Measurements from ENCODE around the gene HS2ST1.

The HS2ST1 gene

DNA sequence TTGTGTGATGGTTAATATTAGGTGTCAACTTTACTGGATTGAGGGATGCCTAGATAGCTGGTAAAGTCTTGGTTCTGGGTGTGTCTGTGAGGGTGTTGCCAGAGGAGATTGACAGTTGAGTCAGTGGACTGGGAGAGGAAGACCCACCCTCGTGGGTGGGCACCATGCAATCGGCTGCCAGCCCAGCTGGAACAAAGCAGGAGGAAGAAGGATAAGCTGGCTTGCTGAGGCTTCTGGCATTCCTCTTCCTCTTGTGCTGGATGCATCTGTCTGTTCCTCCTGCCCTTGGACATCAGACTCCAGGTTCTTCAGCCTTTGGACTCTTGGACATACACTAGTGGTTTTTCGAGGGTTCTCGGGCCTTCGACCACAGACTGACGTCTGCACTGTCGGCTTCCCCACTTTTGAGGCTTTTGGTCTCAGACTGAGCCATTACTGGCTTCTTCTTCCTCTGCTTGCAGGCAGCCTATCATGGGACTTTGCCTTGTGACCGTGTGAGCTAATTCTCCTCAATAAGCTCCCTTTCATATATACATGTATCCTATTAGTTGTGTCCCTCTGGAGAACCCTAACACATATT, 230.0 kb downstream of the HS2ST1 start:
- DNase-seq = no peak

DNA sequence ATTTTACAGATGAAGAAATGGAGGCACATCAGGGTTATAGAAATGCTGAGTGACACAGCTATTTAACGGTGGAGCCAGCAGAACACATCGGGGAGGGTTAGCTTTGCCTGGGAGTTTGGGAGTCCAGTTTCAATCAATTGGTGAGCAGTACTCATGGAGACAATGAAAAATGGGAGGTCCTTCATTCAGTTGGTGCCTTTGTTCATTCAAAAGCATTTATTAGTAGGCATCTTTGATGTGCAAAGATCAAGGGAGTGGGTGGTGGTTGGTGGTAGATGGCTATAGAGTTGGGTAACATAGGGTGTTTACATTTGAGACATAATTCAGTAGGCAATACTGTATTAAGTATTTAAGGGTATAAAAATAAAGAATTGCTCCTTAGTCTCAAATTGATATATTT, 230.5 kb downstream of the HS2ST1 start:
- no peak for DNase-seq

DNA sequence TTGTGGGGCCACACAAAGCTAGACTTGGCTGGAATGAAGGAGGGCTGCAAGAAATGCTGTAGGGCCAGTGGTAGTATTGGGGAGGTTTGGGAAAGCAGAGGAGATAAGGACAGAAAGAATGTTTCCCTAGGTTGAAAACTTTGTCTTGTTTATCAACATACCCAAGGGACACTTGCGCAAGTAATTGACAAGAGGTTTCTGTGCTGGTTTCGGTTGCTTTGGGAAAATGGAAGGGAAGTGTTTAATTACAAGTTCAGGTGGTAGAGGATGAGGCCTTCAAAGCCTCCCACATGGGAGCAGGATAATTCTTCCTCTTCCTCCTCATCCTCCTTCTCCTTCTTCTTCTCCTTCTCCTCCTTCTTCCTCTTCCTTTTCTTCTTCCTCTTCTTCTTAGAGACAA, 232.1 kb downstream of the HS2ST1 start:
- no peak for DNase-seq

DNA sequence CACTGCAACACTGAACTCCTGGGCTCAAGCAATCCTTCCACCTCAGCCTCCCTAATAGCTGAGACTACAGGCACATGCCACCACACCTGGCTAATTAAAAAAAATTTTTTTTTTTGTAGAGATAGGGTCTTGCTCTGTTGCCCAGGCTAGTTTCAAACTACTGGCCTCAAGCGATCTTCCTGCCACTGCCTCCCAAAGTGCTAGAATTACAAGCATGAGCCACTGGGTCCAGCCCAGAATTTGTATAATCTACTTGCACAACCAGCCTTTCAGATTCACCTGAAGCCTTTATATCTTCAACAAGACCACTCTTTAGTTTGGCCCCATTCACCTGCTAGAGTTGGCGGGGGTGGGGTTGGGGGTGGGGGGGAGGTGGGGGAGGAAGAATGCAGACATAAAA, 232.6 kb downstream of the HS2ST1 start:
- no peak for DNase-seq

DNA sequence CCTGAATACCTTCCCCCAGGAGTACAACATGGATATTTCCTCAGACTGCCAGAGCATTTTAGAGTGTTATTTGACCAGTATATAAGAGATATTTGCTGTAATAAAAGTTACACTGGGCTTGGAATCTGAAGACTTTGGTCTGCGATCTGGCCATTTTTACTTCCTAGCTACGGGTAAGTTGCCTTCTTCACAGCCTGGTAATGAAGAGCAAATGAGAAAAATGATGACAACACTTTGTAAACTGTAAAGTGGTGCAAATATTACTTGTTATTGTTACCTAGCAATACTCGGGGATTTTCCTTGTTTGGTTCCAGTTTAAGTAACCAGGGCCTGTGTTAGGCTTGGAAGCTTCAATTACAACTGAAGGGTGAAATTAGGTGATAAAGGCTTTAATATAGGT, 233.4 kb downstream of the HS2ST1 start:
- no peak for DNase-seq

DNA sequence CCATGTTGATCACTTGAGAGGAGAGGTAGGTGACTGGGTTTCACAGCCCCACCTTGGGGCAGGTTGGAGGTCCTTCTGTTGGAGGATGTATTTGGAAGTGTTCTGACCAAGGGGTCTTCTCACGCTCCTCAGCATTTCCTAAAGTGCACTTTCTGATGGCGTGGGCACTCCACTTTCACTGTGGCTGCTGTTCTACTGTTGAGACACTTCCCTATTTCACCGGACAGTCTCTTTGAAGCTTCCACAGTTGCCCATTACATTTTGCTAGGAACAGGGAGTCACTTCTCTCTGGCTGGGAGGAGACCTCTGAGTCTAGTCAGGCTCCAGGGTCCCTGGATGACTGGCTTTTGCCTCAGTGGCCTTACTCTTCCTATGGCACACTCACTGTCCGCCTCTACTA, 234.2 kb downstream of the HS2ST1 start:
- DNase-seq = no peak

DNA sequence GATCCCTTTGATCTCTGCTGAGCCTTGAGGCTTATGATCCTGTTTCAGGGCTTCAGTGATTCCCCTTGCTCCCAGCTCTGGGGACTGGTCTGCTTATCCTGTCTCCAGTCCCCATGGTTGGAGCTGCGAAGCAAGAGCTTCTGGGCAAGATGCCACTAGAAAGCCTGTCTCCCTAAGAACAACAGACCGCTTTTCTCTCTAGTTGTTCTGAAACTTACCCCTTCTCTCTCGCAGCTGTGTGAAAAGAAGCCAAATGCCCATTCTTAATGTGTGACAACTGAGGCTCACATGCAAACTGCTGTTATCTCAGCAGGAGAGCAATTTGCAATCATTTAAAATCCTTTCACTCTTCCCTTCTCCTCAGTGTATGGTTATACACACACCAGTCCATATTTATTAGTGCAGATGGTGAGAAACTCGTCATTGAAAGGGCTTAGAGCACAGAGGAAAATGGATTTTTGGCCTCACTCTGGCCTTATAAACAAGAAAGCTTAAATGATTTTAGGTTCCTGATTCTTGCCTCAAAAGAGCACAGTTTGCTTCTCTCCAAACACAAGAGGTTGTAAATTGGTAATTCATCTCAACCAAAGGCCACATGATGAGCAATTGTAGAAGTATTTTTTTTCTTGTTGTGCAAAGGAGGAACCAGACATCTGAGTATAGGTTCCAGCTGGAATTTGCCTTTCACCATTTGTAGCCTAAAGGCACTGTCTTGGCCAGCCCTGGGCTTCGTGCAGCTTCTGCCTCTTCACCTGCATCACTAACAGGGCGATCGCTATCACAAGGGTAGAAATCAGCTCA, 235.0 kb downstream of the HS2ST1 start:
- no peak for DNase-seq

DNA sequence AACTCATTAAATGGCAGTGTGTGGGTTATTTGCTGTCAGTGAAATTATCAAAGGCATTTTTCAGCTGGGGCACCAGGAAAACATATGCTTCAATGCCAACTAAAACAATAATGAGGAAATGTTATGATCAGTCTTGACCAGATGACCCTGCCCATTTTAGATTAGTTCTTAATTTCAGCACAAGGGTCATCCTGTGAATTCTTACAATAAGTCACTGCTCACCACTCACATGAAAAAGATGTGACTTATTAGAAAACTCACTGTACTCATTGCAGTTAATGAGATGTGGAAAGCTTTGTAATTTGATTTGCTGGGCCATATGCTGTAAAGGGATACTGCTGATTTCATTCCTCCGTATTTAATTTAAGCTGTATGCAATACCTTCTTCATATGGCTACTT, 235.7 kb downstream of the HS2ST1 start:
- no peak for DNase-seq

DNA sequence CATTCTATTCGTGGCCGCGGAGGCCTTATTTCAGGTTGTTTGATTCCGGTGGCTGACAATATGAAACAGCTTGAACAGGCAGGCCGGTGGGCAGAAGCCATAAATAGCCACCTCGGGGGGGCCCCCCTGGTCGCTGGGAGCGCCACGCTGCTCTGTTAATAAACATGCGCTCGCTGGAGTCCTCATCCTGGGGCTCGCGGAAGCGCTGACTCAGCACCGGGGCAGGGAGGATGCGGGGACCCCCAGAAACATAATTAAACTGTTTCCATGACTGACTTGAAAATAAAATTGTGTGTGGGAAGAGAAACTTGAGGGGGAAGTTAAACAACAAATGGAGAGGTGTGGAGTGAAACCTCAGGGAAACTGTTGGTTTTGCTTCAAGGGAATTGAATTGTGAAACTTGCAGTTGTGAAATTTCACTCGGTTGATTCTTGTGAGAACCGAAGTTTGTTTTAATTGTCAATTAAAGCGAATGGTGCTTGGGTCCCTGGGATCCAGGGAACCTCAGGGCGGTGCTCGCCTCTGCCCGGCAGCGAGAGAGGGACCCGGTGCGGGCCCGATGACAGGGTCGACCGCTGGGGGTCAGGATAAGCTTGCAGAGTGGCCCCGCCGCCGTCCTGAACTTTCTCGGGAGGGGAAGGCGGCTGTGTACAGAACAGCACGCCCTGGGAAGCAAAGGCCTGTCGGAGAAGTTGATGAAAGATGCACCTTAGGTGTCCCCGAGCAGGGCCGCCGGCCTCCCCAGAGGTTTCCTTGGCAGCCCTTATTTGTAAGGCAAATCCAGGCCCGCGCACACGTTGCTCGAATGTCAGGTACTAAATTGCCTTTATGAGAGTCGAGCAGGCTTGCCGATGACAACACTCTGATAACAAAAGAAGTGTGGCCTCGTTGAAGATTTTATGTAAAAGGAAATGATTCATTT, 237.3 kb downstream of the HS2ST1 start:
- DNase-seq = peak; percentile 4

DNA sequence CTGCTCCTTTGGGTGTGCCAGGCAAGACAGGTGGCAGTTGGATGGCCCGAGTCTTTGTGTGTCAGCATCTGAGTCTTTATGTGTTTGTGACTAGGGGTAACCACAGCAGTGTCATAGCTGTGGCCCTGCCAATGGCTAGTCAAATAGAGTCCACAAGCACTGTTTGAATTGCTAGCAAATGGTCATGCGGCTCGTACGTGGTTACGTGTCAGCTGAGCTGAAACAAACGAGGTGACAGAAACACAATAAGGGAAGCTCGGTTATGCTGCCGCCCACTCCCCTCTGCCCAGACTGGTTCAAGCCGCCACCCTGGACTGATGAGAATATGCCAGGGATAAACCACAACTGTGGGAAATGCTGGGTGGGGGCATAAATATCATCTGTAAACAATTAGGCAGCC, 239.9 kb downstream of the HS2ST1 start:
- no peak for DNase-seq

DNA sequence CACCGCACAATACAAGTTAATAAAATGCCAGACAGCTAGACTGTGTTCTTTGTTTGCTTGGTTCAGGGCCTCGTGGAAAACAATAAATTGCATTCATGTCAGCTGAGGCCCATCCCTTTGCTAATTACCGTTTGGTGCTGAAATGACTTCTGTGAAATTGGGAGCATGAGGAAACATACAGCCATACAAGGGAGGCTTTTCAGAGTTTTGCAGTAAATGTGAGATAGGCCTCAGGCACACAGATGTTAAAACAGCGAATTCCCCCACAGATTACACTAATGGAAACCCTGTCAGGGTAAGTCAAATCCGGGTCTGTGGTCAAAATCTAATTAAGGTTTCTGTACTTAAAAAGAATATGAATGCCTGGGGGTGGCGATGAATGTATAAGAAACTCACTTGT, 240.7 kb downstream of the HS2ST1 start:
- DNase-seq = no peak

DNA sequence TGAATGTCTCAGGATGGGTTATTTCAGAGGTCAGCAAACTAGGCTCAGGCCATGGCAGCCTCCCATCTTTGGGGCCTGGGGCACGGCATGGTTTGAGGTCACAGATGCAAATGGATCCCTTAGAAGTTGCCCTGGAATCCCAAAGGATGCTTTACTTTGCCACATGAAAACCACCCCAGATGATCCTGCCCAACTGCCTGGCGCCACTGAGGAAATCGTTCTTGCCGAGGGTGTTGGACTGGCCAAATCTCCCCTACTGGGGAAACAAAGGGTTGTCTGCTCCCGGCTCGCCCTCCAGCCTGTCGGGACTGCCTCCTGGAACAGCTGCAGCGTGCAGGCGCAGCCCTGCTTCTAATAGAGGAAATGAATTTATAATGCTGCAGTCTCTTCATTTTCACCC, 241.2 kb downstream of the HS2ST1 start:
- no peak for DNase-seq

DNA sequence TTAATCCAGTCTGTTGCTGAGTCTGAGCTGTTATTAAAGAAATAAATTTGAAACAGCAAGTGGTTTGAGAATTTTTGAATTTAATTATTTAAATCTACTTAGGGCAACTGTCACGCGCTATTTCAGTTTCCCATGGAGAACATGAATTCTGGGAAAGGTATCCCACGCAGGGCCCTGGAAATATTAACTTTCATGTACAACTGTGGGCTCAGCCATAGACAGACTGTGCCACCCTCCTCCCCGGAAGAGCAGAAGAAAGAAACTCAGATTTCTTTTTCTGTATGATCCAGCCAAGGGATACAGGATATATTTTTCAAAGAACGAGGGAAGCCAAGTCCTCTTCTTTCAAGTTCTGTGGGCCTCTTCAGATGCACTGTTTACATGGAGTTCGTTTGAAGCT, 241.7 kb downstream of the HS2ST1 start:
- no peak for DNase-seq

DNA sequence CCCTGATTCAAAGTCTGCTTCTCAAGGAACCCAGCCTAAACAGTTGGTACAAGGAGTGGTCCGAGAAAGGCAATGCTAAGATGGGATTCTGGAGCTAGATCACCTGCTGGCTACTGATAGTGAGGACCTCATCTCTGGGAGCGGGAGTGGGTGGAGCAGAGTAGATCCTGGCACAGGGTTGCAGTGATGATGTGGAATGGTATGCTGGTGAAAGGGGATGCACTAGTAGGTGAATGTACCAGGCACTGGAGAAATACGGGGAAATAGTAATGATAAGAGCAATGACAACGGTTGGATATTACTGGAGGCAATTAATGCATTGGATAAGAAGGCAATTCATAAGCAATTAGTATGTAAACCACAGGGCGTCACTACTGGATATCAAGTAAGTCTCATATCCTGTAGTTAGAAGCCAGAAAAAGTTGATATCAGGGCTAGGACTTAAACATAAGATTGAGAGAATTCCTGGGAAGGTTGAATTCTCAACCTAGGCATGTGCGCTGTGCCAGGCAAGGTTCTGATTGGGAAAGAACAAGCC, 245.0 kb downstream of the HS2ST1 start:
- DNase-seq = no peak

Data from NCI-H1092 (cell line).